ENCODE results near the gene CCDC81. TPM values are rescaled to one million over a fixed set of nuclear protein-coding genes. Genes with fewer than 3 reads are reported as not detected.

The CCDC81 gene
- total RNA-seq, 4 donors from 2014 or later: under 0.01 to 2.9 (median 0.44) TPM

GRCh38 chr11:86463955-86464354 lies 89.3 kb downstream of the CCDC81 start:
- no peak for TF ChIP-seq CTCF (IDR thresholded peaks at IDR 0.05)
- TF ChIP-seq POLR2AphosphoS5 (IDR thresholded peaks at IDR 0.05): no peak
- no peak for TF ChIP-seq EP300 (IDR thresholded peaks at IDR 0.05)
- no peak for TF ChIP-seq POLR2A (IDR thresholded peaks at IDR 0.05; ENCODE audit: low read depth)
- Histone ChIP-seq H3K27ac (replicated peaks in 1 of 4) (no peak overlapping the region), H3K4me3 (no peak overlapping the region), H3K4me1 (peaks cover 18 to 25% (median 23%) of the 10 kb centered on the region in 4 donors), H3K27me3 (no peaks in the 10 kb centered on the region), H3K36me3 (peaks cover 0 to 16% (median 8%) of the 10 kb centered on the region in 4 donors), H3K9me3 (no peaks in the 10 kb centered on the region)
- WGBS: 90% methylated on average over 5 of the region's 5 CpGs
- no peak for DNase-seq (ENCODE audit: extremely low spot score)
- intact Hi-C loops (cut with DNase I): no loop called here

- WGBS: 94% methylated on average over 5 of the region's 5 CpGs
- no peaks in the 10 kb centered on the region for H3K27me3 ChIP-seq
- H3K36me3 ChIP-seq: peaks cover 0 to 16% (median 8%) of the 10 kb centered on the region in 4 donors
- intact Hi-C loops (cut with DNase I): no loop called here
- peaks cover 13 to 21% (median 18%) of the 10 kb centered on the region in 4 donors for H3K4me1 ChIP-seq
- DNase-seq (ENCODE audit: extremely low spot score): no peak
- H3K4me3 ChIP-seq: no peak overlapping the region
- H3K9me3 ChIP-seq: no peaks in the 10 kb centered on the region
- H3K27ac ChIP-seq (replicated peaks in 1 of 4): no peak overlapping the region
- TF ChIP-seq EP300 (IDR thresholded peaks at IDR 0.05) (no peak), CTCF (IDR thresholded peaks at IDR 0.05) (no peak), POLR2AphosphoS5 (IDR thresholded peaks at IDR 0.05) (no peak), POLR2A (IDR thresholded peaks at IDR 0.05; ENCODE audit: low read depth) (no peak)
These were observed 90.0 kb downstream of the CCDC81 start for GRCh38 chr11:86464509-86465221.

GRCh38 chr11:86468169-86468568 lies 93.5 kb downstream of the CCDC81 start:
- H3K9me3 ChIP-seq: no peaks in the 10 kb centered on the region
- H3K27me3 ChIP-seq: no peaks in the 10 kb centered on the region
- DNase-seq (ENCODE audit: extremely low spot score): no peak
- TF ChIP-seq EP300 (IDR thresholded peaks at IDR 0.05): no peak
- TF ChIP-seq POLR2AphosphoS5 (IDR thresholded peaks at IDR 0.05): no peak
- TF ChIP-seq CTCF (IDR thresholded peaks at IDR 0.05): no peak
- TF ChIP-seq POLR2A (IDR thresholded peaks at IDR 0.05; ENCODE audit: low read depth): no peak
- H3K27ac ChIP-seq (replicated peaks in 1 of 4): no peak overlapping the region
- H3K4me1 ChIP-seq: peaks cover 0 to 12% (median 2%) of the 10 kb centered on the region in 4 donors
- intact Hi-C loops (cut with DNase I): no loop called here
- H3K4me3 ChIP-seq: no peak overlapping the region
- WGBS: 100% methylated on average over 1 of the region's 1 CpG
- H3K36me3 ChIP-seq: peaks cover 0 to 8% (median 4%) of the 10 kb centered on the region in 4 donors

GRCh38 chr11:86469491-86470388 lies 95.1 kb downstream of the CCDC81 start:
- H3K9me3 ChIP-seq: no peaks in the 10 kb centered on the region
- no peak overlapping the region for H3K4me3 ChIP-seq
- H3K4me1 ChIP-seq: peaks cover 5 to 22% (median 16%) of the 10 kb centered on the region in 4 donors
- H3K27me3 ChIP-seq: no peaks in the 10 kb centered on the region
- TF ChIP-seq POLR2A (IDR thresholded peaks at IDR 0.05; ENCODE audit: low read depth): no peak
- TF ChIP-seq EP300 (IDR thresholded peaks at IDR 0.05): no peak
- peaks cover 0 to 5% (median 1%) of the 10 kb centered on the region in 4 donors for H3K36me3 ChIP-seq
- no peak for DNase-seq (ENCODE audit: extremely low spot score)
- WGBS: 95% methylated on average over 5 of the region's 5 CpGs
- no peak overlapping the region for H3K27ac ChIP-seq (replicated peaks in 1 of 4)
- intact Hi-C loops (cut with DNase I): no loop called here

Other genes starting within 250 kb of the CCDC81 start
- 10 to 100 TPM; 11.1 to 14.7 (median 13.4) TPM for gene EED, start 130.1 kb upstream of the CCDC81 start, total RNA-seq
- 10 to 100 TPM; 37.1 to 52.7 (median 41.2) TPM for gene HIKESHI, start 72.6 kb upstream of the CCDC81 start, total RNA-seq

All from esophagus muscularis mucosa (tissue), 4 donors.